Subcutaneous adipose tissue (tissue), 4 donors: ENCODE measurements around the gene PDX1. TPM values are rescaled to one million over a fixed set of nuclear protein-coding genes. Genes with fewer than 3 reads are reported as not detected.

Source experiments
- total RNA-seq, 4 donors: library from RNA; depleted of rRNA; stranded (reverse); fragments of >200 nt; gene quantifications; one replicate each; pipeline ENCODE4 v1.1.0, GENCODE V29; 2016
- TF ChIP-seq, protein P1 (sequence below): fragments of 450-650 bp; IDR thresholded peaks from one replicate; pipeline ENCODE4 v1.5.1; 2016; ENCODE audit warnings: low read depth, mild to moderate bottlenecking, control low read depth, antibody characterized with exemption, moderate library complexity

Gene PDX1
- total RNA-seq, 4 donors from 2014 or later, result not detected

DNA sequence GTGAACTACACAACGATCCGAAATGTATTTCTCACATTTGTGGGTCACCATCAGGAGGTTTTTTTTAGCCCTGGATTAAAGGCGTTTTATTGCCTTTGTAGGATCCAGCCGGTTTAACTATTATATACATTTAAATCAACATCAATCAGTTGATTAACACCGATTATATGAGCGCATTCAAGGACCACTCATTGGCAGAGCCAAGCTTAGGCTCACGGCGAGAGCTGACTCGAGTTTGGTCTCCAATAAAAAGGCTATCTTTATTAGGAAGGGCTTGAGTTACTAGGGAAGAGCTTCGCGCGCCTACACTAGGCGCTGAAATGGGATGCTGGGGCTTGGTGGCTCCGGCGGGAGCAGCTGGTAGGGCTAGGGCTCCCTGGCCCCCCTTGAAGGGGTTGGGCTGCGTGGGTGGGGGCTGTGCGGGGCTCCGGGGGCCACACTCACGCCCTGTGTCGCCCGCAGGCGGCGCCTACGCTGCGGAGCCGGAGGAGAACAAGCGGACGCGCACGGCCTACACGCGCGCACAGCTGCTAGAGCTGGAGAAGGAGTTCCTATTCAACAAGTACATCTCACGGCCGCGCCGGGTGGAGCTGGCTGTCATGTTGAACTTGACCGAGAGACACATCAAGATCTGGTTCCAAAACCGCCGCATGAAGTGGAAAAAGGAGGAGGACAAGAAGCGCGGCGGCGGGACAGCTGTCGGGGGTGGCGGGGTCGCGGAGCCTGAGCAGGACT is 4.2 kb downstream of the PDX1 start:
- TF ChIP-seq, protein P1, sequence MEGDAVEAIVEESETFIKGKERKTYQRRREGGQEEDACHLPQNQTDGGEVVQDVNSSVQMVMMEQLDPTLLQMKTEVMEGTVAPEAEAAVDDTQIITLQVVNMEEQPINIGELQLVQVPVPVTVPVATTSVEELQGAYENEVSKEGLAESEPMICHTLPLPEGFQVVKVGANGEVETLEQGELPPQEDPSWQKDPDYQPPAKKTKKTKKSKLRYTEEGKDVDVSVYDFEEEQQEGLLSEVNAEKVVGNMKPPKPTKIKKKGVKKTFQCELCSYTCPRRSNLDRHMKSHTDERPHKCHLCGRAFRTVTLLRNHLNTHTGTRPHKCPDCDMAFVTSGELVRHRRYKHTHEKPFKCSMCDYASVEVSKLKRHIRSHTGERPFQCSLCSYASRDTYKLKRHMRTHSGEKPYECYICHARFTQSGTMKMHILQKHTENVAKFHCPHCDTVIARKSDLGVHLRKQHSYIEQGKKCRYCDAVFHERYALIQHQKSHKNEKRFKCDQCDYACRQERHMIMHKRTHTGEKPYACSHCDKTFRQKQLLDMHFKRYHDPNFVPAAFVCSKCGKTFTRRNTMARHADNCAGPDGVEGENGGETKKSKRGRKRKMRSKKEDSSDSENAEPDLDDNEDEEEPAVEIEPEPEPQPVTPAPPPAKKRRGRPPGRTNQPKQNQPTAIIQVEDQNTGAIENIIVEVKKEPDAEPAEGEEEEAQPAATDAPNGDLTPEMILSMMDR, result no peak

DNA sequence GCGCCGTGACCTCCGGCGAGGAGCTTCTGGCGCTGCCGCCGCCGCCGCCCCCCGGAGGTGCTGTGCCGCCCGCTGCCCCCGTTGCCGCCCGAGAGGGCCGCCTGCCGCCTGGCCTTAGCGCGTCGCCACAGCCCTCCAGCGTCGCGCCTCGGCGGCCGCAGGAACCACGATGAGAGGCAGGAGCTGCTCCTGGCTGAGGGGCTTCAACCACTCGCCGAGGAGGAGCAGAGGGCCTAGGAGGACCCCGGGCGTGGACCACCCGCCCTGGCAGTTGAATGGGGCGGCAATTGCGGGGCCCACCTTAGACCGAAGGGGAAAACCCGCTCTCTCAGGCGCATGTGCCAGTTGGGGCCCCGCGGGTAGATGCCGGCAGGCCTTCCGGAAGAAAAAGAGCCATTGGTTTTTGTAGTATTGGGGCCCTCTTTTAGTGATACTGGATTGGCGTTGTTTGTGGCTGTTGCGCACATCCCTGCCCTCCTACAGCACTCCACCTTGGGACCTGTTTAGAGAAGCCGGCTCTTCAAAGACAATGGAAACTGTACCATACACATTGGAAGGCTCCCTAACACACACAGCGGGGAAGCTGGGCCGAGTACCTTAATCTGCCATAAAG is 4.8 kb downstream of the PDX1 start:
- TF ChIP-seq, protein P1, result no peak

DNA sequence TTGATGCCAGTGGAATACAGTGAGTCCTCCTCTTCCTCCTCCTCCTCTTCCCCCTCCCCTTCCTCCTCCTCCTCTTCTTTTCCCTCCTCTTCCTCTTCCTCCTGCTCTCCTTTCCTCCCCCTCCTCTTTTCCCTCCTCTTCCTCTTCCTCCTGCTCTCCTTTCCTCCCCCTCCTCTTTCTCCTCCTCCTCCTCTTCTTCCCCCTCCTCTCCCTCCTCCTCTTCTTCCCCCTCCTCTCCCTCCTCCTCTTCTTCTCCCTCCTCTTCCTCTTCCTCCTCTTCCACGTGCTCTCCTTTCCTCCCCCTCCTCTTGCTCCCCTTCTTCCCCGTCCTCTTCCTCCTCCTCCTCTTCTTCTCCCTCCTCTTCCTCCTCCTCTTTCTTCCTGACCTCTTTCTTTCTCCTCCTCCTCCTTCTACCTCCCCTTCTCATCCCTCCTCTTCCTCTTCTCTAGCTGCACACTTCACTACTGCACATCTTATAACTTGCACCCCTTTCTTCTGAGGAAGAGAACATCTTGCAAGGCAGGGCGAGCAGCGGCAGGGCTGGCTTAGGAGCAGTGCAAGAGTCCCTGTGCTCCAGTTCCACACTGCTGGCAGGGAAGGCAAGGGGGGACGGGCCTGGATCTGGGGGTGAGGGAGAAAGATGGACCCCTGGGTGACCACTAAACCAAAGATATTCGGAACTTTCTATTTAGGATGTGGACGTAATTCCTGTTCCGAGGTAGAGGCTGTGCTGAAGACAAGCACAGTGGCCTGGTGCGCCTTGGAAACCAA is 5.6 kb downstream of the PDX1 start:
- TF ChIP-seq, protein P1, result no peak

DNA sequence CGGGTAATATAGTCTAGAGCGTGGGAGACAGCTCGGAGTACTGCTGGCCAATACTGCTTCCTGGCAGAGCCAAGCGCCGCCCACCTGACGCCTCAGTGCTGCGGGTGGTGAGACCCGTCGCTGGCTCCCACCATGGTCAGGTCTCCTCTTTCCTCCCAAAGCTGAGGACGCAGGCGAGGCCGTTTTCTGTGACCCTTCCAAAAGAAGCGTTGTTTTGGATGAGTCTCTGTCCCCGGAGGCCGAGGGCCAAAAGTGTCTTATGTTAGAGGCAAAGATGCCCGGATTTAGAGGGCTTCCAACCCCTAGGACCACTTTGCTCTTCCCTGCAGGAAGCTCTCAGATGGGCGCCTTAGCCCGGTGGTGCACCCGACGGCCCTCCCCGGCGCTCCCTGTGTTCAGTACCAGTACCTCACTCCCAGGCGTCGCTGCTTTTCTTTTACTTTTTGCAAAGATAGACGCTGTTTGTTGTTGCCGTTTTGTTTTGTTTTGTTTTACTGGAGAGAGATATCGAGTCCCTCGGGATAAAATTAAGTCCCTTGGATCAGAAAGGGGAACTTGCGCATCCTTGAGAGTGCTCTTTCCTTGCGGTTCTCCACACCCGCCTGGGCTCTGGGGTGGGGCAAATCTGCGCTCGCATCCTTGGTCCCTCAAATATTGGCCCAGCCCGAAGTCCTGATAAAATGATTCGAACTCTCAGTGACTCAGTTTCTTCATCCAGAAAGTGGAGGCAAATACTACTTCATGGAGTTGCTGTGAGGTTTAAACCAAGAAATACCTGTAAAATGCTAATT is 7.0 kb downstream of the PDX1 start:
- TF ChIP-seq, protein P1, result no peak

DNA sequence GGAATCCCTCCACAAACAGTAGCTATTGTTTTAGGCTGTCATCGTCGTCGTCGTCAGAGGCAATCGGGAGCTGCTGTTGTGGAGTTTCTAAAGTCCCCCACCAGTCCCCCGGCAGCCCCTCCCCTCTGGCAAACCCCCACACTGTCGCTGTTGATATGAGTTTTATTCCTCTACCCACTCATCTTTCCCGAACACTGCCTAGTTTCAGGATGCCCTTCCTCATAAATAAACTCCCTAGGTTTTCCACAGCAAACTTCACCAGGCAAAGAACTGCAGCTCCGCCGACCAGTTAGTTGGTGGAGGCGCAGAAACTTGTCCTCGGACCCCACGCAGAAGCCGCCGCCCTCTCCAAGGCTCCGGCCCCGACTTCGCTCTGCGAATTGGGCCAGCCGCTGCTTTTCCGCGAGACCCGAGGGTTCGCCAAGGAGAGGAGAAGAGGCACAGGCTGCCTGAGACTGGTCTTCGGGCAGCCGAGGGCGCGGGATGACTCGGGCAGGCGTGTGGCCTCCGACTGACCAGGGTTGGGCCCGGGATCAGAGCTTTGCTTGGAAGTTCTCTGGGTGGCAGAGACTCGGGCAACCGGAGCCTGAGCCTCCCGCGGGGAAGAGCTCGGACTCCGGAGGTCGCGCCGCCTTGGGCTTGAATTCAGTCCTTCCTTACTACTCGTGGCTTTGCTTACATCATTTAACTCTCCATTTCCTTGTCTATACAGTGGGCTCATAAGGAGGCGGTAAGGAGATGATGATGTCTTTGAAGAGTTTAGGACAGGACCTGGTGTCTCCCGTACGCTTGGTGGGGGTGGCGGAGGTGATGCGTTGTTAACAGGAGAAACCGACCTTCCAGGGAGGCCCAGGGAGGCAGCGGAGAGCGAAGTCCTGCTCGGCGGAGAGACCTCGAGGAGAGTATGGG is 7.9 kb downstream of the PDX1 start:
- TF ChIP-seq, protein P1, result no peak

DNA sequence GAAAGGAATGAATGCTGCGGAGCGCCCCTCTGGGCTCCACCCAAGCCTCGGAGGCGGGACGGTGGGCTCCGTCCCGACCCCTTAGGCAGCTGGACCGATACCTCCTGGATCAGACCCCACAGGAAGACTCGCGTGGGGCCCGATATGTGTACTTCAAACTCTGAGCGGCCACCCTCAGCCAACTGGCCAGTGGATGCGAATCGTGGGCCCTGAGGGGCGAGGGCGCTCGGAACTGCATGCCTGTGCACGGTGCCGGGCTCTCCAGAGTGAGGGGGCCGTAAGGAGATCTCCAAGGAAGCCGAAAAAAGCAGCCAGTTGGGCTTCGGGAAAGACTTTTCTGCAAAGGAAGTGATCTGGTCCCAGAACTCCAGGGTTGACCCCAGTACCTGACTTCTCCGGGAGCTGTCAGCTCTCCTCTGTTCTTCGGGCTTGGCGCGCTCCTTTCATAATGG is 8.6 kb downstream of the PDX1 start:
- TF ChIP-seq, protein P1, result no peak
